Measurements from ENCODE around the gene ATG7. TPM values are rescaled to one million over a fixed set of nuclear protein-coding genes. Genes with fewer than 3 reads are reported as not detected.

Gene ATG7
- total RNA-seq, 4 donors from 2014 or later = 20.6 to 50.4 (median 39.9) TPM

DNA sequence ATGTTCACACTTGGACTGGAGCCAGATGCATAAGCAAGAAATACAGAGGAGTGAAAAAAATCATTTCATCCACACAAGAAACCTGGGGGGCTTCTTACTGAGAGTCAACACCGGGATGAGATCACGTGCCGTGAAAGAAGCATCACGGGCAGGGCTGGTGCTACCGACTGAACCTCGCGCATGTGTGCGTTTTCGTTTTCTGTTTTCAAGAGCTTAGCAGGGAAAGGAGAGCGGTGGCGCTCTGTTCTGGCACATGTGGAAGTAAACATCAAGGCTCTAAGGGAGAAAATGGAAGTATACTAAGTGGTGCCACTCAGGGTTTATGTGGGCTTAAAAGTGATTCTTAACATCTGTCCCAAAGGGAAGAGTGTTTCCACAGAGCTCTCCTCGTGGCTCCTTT, 315.6 kb downstream of the ATG7 start:
- no peaks in the 10 kb centered on the region for H3K27me3 ChIP-seq
- peaks cover 71 to 100% (median 98%) of the 10 kb centered on the region in 4 donors for H3K4me1 ChIP-seq
- 85% methylated on average over 12 of the region's 12 CpGs for WGBS
- intact Hi-C loops (cut with DNase I) = loop anchor here (5.0 kb wide), 1 partner anchor 55 kb away; the partner anchor contains the start of gene VGLL4
- TF ChIP-seq CTCF (IDR thresholded peaks at IDR 0.05) = no peak
- TF ChIP-seq EP300 (IDR thresholded peaks at IDR 0.05) = no peak
- no peak for TF ChIP-seq POLR2AphosphoS5 (IDR thresholded peaks at IDR 0.05)
- TF ChIP-seq POLR2A (IDR thresholded peaks at IDR 0.05; ENCODE audit: low read depth) = no peak
- no peak for DNase-seq (ENCODE audit: extremely low spot score)
- H3K9me3 ChIP-seq = no peaks in the 10 kb centered on the region
- no peaks in the 10 kb centered on the region for H3K36me3 ChIP-seq
- H3K27ac ChIP-seq (replicated peaks in 1 of 4) = peak overlapping the region in 2 of 4 donors; percentile 27 to 37
- H3K4me3 ChIP-seq = no peak overlapping the region

GRCh38 chr3:11588338-11588737, 316.1 kb downstream of the ATG7 start:
- Histone ChIP-seq H3K36me3 (no peaks in the 10 kb centered on the region), H3K4me3 (no peak overlapping the region), H3K9me3 (no peaks in the 10 kb centered on the region), H3K27me3 (no peaks in the 10 kb centered on the region), H3K27ac (replicated peaks in 1 of 4) (peak overlapping the region in 2 of 4 donors; percentile 27 to 37), H3K4me1 (peaks cover 71 to 100% (median 98%) of the 10 kb centered on the region in 4 donors)
- intact Hi-C loops (cut with DNase I) = loop anchor here (5.0 kb wide), 1 partner anchor 54 kb away; the partner anchor contains the start of gene VGLL4
- WGBS = 65% methylated on average over 5 of the region's 5 CpGs
- TF ChIP-seq POLR2AphosphoS5 (IDR thresholded peaks at IDR 0.05) = no peak
- no peak for TF ChIP-seq POLR2A (IDR thresholded peaks at IDR 0.05; ENCODE audit: low read depth)
- DNase-seq (ENCODE audit: extremely low spot score) = no peak

GRCh38 chr3:11588755-11589154, 316.6 kb downstream of the ATG7 start:
- peak overlapping the region in 2 of 4 donors; percentile 27 to 37 for H3K27ac ChIP-seq (replicated peaks in 1 of 4)
- TF ChIP-seq EP300 (IDR thresholded peaks at IDR 0.05) (no peak), POLR2A (IDR thresholded peaks at IDR 0.05; ENCODE audit: low read depth) (no peak), CTCF (IDR thresholded peaks at IDR 0.05) (no peak), POLR2AphosphoS5 (IDR thresholded peaks at IDR 0.05) (no peak)
- intact Hi-C loops (cut with DNase I) = loop anchor here (5.0 kb wide), 1 partner anchor 54 kb away; the partner anchor contains the start of gene VGLL4
- no peaks in the 10 kb centered on the region for H3K9me3 ChIP-seq
- no peaks in the 10 kb centered on the region for H3K36me3 ChIP-seq
- no peaks in the 10 kb centered on the region for H3K27me3 ChIP-seq
- peaks cover 71 to 100% (median 98%) of the 10 kb centered on the region in 4 donors for H3K4me1 ChIP-seq
- 68% methylated on average over 3 of the region's 3 CpGs for WGBS
- no peak for DNase-seq (ENCODE audit: extremely low spot score)
- no peak overlapping the region for H3K4me3 ChIP-seq

- Histone ChIP-seq H3K27me3 (no peaks in the 10 kb centered on the region), H3K27ac (replicated peaks in 1 of 4) (peak overlapping the region; percentile 62 to 76 (median 70)), H3K36me3 (no peaks in the 10 kb centered on the region), H3K9me3 (no peaks in the 10 kb centered on the region), H3K4me1 (peaks cover 68 to 100% (median 92%) of the 10 kb centered on the region in 4 donors), H3K4me3 (no peak overlapping the region)
- intact Hi-C loops (cut with DNase I) = loop anchor here (5.0 kb wide), 1 partner anchor 53 kb away; the partner anchor contains the start of gene VGLL4
- no peak for DNase-seq (ENCODE audit: extremely low spot score)
- WGBS = 79% methylated on average over 11 of the region's 11 CpGs
- TF ChIP-seq POLR2A (IDR thresholded peaks at IDR 0.05; ENCODE audit: low read depth) = no peak
- no peak for TF ChIP-seq POLR2AphosphoS5 (IDR thresholded peaks at IDR 0.05)
- no peak for TF ChIP-seq CTCF (IDR thresholded peaks at IDR 0.05)
- TF ChIP-seq EP300 (IDR thresholded peaks at IDR 0.05) = no peak
Measured at GRCh38 chr3:11589706-11590105, 317.5 kb downstream of the ATG7 start.

- Histone ChIP-seq H3K9me3 (no peaks in the 10 kb centered on the region), H3K36me3 (no peaks in the 10 kb centered on the region), H3K4me1 (peaks cover 68 to 91% (median 79%) of the 10 kb centered on the region in 4 donors), H3K27me3 (no peaks in the 10 kb centered on the region), H3K4me3 (peak overlapping the region in 2 of 4 donors; percentile 2 to 10), H3K27ac (replicated peaks in 1 of 4) (peak overlapping the region; percentile 62 to 76 (median 70))
- WGBS = 44% methylated on average over 7 of the region's 7 CpGs
- TF ChIP-seq CTCF (IDR thresholded peaks at IDR 0.05) (no peak), EP300 (IDR thresholded peaks at IDR 0.05) (no peak), POLR2AphosphoS5 (IDR thresholded peaks at IDR 0.05) (no peak), POLR2A (IDR thresholded peaks at IDR 0.05; ENCODE audit: low read depth) (no peak)
- intact Hi-C loops (cut with DNase I) = no loop called here
- no peak for DNase-seq (ENCODE audit: extremely low spot score)
Measured at GRCh38 chr3:11591002-11591355, 318.8 kb downstream of the ATG7 start.
